NCI-H2107 (cell line): ENCODE measurements around the gene KPTN.

ENCODE experiments used
- DNase-seq: peaks from one replicate; lab custom pipeline; 2025; lab: John Stamatoyannopoulos, UW

KPTN gene

GRCh38 chr19:47435196-47435595 lies 48.8 kb downstream of the KPTN start:
- no peak for DNase-seq

DNA sequence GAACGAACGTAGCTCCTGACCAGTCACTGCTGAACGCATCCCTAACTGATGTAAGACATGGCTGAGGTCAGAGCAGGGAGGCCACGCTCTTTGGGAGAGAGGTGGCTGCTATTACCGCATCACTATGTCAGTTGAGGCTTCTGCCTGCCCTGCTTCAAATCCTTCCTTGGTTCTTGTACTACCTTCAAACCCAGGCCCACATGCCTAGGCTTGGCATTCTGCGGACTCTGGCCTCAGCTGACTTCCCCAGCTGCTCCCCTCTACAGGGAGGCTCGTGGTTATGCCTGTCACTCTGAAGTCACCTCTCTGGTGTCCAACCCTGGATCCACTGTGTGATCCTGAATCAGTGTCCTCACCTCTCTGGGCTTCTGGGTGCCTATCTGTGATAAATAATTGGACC lies 49.9 kb downstream of the KPTN start:
- no peak for DNase-seq

- DNase-seq, result no peak
Observed at GRCh38 chr19:47433121-47433520, 50.9 kb downstream of the KPTN start.

DNA sequence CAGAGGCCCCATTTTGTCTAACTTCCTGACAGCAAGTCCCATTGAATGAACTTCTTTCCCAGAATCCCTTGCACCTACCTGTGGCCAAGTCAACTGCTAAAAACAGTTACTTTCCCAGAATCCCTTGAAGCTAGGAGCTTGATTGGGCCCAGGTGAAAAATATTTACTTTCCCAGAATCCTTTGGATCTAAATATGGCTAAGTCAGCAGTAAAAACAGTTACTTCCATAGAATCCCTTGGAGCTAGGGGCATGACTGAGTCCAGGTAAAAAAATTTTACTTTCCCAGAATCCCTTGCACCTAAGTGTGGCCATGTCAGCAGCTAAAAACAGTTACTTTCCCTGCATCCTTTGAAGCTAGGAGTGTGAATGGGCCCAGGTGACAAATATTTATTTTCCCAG lies 51.5 kb downstream of the KPTN start:
- DNase-seq, result no peak

DNA sequence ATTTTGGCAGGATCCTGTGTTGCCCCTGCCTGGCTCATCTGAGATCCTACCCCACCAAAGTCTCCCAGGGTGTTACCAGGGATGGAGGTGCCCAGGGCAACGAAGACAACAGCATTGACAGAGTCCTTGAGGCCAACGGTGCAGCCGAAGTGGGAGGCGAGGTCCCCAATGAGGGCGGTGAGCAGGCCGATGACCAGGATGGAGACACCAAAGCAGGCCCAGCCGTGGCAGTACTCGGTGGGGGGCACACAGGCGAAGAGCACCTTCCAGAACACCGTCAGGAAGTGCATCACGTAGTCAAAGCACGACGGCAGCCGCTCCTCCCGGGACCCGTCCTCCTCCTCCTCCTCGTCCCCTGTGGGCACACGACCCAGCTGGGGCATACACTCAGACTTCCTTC lies 51.9 kb downstream of the KPTN start:
- DNase-seq, result no peak

GRCh38 chr19:47430041-47430802 lies 53.8 kb downstream of the KPTN start:
- no peak for DNase-seq

DNA sequence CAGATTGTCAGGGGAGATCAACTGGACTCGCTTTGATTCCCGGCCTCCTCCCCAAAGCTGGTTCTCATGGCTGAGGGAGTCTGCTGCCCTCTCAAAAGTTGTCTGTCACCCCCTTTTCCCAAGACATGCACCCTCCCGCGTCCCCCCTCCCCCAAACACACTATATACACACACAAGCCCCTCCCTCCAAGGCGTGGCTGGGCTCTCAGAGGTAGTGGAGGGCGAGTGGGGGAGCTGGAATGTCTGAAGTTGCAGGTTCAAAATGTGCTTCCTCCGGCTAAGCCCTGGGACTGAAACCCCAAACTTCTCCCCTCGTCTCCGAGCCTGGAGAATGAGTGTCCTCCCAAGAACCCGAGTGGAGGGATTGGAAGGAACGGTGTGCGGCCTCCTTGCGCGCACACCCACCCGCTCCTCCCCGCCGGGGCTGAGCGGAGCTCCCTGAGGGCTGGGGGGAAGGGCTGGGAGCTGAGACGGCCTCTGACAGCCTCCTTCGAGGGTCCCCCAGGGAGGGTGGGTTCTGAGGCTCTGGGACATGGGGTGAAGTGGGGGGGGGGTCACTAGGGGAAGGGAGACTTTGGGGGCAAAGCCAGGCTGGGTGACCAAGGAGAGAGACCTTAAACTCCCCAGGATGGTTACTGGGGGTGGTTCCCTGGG lies 54.8 kb downstream of the KPTN start:
- DNase-seq, result no peak

DNA sequence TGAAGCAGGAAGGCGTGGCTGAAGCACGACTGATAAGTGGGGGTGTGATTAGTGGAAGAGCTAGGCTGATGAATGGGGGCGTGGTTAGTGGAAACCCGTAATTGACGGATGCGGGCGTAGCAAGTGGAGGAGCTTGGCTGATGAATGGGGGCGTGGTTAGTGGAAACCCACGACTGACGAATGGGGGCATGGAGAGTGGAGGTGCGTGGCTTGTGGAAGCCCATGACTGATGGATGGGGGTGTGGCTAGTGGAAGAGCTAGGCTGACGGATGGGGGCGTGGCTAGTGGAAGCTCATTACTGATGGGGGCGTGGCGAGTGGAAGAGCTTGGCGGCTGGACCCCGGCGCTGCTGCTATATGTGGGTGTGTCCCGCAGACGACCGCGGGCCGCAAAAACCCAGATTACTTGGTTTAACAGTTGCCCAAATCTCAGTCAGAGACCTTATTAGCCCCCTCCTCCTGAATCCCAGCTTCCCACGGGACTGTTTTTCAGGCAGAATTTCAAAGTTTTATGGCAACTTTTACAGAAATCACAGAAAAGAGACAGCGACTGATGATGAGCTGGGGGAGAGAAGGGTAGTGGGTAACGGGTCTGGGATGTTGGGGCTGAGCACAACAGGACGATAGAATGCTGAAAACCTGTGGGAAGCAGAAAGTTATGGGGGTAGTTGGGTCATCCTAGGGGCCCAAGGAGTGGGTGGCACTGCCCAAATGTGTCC lies 55.7 kb downstream of the KPTN start:
- peak; percentile 53 for DNase-seq

- peak; percentile 54 for DNase-seq
Observed at GRCh38 chr19:47427241-47428176, 56.5 kb downstream of the KPTN start.
